ENCODE results near the gene ZNF691.

The ZNF691 gene

GRCh38 chr1:42832641-42833240 is 13.7 kb upstream of the ZNF691 start:
- no peak overlapping the region for H3K4me3 ChIP-seq (ENCODE audit: low read depth, low read length)
- TF ChIP-seq CTCF (conservative IDR thresholded peaks at IDR 0.05; ENCODE audit: low read depth, low read length) = no peak
- no peak for DNase-seq (ENCODE audit: low read depth)

- DNase-seq (ENCODE audit: low read depth) = no peak
- TF ChIP-seq CTCF (conservative IDR thresholded peaks at IDR 0.05; ENCODE audit: low read depth, low read length) = no peak
- H3K4me3 ChIP-seq (ENCODE audit: low read depth, low read length) = no peak overlapping the region
Observed at GRCh38 chr1:42833981-42834380, 12.4 kb upstream of the ZNF691 start.

GRCh38 chr1:42834803-42835202 is 11.6 kb upstream of the ZNF691 start:
- DNase-seq (ENCODE audit: low read depth) = no peak
- no peak for TF ChIP-seq CTCF (conservative IDR thresholded peaks at IDR 0.05; ENCODE audit: low read depth, low read length)

GRCh38 chr1:42835422-42835821 is 11.0 kb upstream of the ZNF691 start:
- DNase-seq (ENCODE audit: low read depth) = no peak
- no peak overlapping the region for H3K4me3 ChIP-seq (ENCODE audit: low read depth, low read length)
- no peak for TF ChIP-seq CTCF (conservative IDR thresholded peaks at IDR 0.05; ENCODE audit: low read depth, low read length)

More at GRCh38 chr1:42834803-42835202, 11.6 kb upstream of the ZNF691 start:
- no peak overlapping the region for H3K4me3 ChIP-seq (ENCODE audit: low read depth, low read length)

GRCh38 chr1:42837709-42838108 is 8.7 kb upstream of the ZNF691 start:
- H3K4me3 ChIP-seq (ENCODE audit: low read depth, low read length) = no peak overlapping the region
- no peak for TF ChIP-seq CTCF (conservative IDR thresholded peaks at IDR 0.05; ENCODE audit: low read depth, low read length)
- no peak for DNase-seq (ENCODE audit: low read depth)

- no peak for DNase-seq (ENCODE audit: low read depth)
- H3K4me3 ChIP-seq (ENCODE audit: low read depth, low read length) = no peak overlapping the region
- no peak for TF ChIP-seq CTCF (conservative IDR thresholded peaks at IDR 0.05; ENCODE audit: low read depth, low read length)
Observed at GRCh38 chr1:42838482-42839190, 7.8 kb upstream of the ZNF691 start.

- no peak overlapping the region for H3K4me3 ChIP-seq (ENCODE audit: low read depth, low read length)
- no peak for DNase-seq (ENCODE audit: low read depth)
- no peak for TF ChIP-seq CTCF (conservative IDR thresholded peaks at IDR 0.05; ENCODE audit: low read depth, low read length)
Observed at GRCh38 chr1:42841010-42841409, 5.4 kb upstream of the ZNF691 start.
